Measurements from ENCODE around the gene STH.

Gene STH

DNA sequence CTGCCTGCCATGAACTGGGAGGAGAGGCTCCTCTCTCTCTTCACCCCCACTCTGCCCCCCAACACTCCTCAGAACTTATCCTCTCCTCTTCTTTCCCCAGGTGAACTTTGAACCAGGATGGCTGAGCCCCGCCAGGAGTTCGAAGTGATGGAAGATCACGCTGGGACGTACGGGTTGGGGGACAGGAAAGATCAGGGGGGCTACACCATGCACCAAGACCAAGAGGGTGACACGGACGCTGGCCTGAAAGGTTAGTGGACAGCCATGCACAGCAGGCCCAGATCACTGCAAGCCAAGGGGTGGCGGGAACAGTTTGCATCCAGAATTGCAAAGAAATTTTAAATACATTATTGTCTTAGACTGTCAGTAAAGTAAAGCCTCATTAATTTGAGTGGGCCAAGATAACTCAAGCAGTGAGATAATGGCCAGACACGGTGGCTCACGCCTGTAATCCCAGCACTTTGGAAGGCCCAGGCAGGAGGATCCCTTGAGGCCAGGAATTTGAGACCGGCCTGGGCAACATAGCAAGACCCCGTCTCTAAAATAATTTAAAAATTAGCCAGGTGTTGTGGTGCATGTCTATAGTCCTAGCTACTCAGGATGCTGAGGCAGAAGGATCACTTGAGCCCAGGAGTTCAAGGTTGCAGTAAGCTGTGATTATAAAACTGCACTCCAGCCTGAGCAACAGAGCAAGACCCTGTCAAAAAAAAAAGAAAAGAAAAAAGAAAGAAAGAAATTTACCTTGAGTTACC, 36.7 kb upstream of the STH start:
- H3K9me3 Mint-ChIP-seq: no peaks in the 10 kb centered on the region
- no peaks in the 10 kb centered on the region for H3K4me1 Mint-ChIP-seq
- H3K27ac Mint-ChIP-seq: no peak overlapping the region
- no peaks in the 10 kb centered on the region for H3K36me3 Mint-ChIP-seq
- peaks cover 6% of the 10 kb centered on the region for H3K27me3 Mint-ChIP-seq
- no peak overlapping the region for H3K4me3 Mint-ChIP-seq
- no peak for ATAC-seq

DNA sequence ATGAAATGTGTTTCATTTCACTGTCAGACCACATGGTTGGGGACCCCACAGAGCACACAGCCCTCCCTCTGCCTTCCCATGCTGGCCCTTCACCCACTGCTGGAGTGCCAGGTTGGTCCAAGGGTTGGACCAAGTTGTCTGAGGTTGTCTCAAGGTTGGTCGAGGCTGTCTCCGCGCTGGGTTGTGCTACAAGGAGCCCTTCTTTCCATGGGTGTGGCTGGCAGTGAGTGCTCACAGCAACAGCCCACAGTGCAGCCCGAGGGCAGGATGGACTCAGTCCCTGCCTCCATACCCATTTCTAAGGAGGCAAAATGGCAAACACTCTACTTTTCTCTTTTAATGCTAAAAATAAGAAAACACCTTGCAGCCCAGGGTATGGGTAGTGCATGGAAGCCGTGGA, 35.8 kb upstream of the STH start:
- no peak overlapping the region for H3K4me3 Mint-ChIP-seq
- H3K27ac Mint-ChIP-seq: no peak overlapping the region
- no peaks in the 10 kb centered on the region for H3K9me3 Mint-ChIP-seq
- H3K4me1 Mint-ChIP-seq: no peaks in the 10 kb centered on the region
- no peaks in the 10 kb centered on the region for H3K36me3 Mint-ChIP-seq
- no peak for ATAC-seq
- H3K27me3 Mint-ChIP-seq: peaks cover 14% of the 10 kb centered on the region

DNA sequence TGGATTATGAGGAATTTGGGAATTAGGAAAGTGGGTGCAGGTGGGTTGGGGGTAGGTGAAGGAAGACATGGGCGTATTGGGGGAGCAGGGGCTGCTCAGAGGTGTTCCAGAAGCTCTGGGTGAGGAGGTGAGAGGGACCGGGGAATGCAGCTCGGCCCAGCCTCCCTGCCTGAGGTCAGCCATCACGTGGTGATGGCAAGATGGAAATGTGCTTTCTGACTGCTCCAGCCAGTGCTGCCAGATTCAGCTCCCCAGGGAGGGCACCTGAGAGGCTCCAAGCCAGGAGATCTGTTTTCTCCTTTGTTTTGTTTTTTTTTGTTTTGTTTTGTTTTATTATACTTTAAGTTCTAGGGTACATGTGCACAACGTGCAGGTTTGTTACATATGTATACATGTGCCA, 35.2 kb upstream of the STH start:
- H3K4me1 Mint-ChIP-seq: no peaks in the 10 kb centered on the region
- no peak overlapping the region for H3K4me3 Mint-ChIP-seq
- ATAC-seq: no peak
- H3K9me3 Mint-ChIP-seq: no peaks in the 10 kb centered on the region
- no peak overlapping the region for H3K27ac Mint-ChIP-seq
- H3K27me3 Mint-ChIP-seq: peaks cover 15% of the 10 kb centered on the region
- H3K36me3 Mint-ChIP-seq: no peaks in the 10 kb centered on the region

DNA sequence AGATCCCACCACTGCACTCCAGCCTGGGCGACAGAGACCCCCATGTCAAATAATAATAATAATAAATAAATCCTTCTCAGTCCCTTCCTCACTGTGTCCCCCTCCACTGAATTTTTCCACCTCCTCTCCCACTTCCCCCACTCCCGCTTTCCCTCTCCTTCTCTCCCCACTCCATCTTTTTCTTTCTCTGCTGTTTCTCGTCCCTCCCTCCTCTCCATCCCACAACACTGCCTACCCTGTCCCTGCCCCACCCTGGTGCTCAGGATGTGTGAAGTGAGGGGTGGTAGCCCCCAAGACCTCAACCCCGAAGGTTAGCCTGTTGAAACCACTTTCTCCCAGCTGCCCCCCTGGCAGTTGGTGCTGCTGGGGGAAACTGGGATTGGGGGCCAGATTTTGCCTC, 34.4 kb upstream of the STH start:
- Mint-ChIP-seq H3K4me3 (no peak overlapping the region), H3K36me3 (no peaks in the 10 kb centered on the region), H3K9me3 (peaks cover 2% of the 10 kb centered on the region), H3K4me1 (no peaks in the 10 kb centered on the region), H3K27me3 (peaks cover 20% of the 10 kb centered on the region), H3K27ac (no peak overlapping the region)
- ATAC-seq: no peak

DNA sequence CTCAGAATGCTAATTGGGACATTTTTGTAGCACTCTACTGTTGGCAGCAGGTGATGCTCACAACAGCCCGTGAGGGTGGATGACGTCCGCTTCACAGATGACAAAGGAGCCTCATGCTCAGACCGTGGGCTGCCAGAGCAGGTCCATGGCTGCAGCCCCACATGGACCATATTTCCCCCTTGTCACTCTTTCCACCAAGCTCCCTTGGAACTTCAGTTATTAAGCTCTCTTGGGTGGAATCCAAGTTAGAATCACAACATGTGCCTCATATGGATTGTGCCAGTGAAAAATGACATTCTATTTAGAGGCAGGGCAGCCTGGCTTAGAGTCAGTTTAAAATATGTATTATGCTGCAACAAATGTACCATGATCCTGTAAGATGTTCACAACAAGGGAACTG, 33.2 kb upstream of the STH start:
- H3K4me3 Mint-ChIP-seq: no peak overlapping the region
- peaks cover 6% of the 10 kb centered on the region for H3K9me3 Mint-ChIP-seq
- no peaks in the 10 kb centered on the region for H3K4me1 Mint-ChIP-seq
- no peaks in the 10 kb centered on the region for H3K36me3 Mint-ChIP-seq
- no peak for ATAC-seq
- H3K27ac Mint-ChIP-seq: no peak overlapping the region
- H3K27me3 Mint-ChIP-seq: peaks cover 27% of the 10 kb centered on the region

DNA sequence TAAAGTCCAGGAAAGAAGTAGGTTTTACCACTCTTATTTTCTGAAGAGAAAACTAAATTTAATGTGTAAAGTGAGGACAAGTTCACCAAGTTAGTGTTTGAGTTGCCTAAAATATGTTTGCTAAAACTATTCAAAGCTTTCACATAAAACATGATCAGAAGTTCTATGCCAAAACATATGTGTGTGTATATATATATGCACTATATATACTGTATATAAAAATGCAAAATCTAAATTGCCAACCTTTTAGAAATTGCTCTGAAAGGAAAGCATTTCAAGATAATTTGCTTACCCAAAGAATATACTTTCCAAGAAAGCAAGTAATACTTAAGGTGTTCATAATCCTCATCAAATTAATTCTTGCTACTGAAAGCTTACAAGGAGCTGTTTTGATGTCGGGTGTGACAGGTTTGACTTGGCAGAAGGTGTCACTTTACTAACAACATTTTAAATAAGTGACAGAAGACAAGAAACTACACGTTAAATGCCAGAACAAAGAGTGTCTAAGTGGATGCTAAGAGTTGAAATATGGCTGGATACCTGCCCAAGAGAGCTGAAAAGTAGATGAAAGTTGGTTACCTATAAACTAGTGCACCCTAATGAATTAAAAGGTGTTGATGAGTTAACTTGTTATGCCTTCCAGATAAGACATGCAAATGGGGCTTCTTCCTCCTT, 32.3 kb upstream of the STH start:
- Mint-ChIP-seq H3K4me1 (no peaks in the 10 kb centered on the region), H3K4me3 (no peak overlapping the region), H3K36me3 (no peaks in the 10 kb centered on the region), H3K27ac (no peak overlapping the region), H3K27me3 (peaks cover 27% of the 10 kb centered on the region), H3K9me3 (peaks cover 6% of the 10 kb centered on the region)
- no peak for ATAC-seq

DNA sequence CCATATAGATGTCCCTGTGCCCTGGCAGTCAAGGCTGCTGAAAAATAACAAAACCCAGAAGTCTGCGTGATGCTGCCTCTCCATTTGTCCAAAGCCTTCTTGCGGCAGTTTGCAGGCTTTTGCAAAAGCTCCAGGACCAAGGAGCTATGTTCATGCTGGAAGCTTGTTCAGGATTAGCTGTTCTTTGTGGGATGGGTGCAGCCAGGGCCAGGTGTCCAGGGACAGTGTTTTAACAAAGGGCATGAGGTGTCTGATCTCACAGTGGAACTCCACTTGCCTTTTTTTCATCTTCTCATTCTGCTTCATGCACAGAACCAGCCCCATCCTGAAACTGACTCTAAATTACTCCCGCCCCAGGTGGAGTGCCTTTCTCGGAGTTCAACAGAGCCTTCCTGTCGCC, 31.7 kb upstream of the STH start:
- no peak overlapping the region for H3K4me3 Mint-ChIP-seq
- peaks cover 7% of the 10 kb centered on the region for H3K9me3 Mint-ChIP-seq
- H3K27me3 Mint-ChIP-seq: peaks cover 27% of the 10 kb centered on the region
- H3K4me1 Mint-ChIP-seq: no peaks in the 10 kb centered on the region
- ATAC-seq: no peak
- H3K27ac Mint-ChIP-seq: no peak overlapping the region
- no peaks in the 10 kb centered on the region for H3K36me3 Mint-ChIP-seq

DNA sequence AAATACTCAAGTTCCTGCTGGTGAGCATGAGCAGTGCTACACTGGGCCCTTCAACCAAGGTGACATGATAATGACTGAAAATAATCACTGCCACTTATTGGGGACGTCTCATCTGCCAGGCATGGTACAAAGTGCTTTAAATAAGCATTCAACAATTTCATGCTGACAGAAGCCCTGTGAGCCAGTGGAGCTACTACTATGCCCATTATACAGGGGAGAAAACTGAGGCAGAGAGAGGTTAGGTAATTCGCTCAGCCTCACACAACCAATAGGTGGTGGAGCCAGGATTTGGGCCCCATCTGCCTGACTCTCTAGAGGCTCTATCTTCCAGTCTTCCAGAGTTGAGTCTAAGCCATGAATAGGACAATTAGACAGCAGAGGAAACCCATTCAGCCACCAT, 30.3 kb upstream of the STH start:
- peaks cover 8% of the 10 kb centered on the region for H3K9me3 Mint-ChIP-seq
- peaks cover 27% of the 10 kb centered on the region for H3K27me3 Mint-ChIP-seq
- H3K27ac Mint-ChIP-seq: no peak overlapping the region
- H3K4me3 Mint-ChIP-seq: no peak overlapping the region
- ATAC-seq: no peak
- H3K36me3 Mint-ChIP-seq: no peaks in the 10 kb centered on the region
- no peaks in the 10 kb centered on the region for H3K4me1 Mint-ChIP-seq

DNA sequence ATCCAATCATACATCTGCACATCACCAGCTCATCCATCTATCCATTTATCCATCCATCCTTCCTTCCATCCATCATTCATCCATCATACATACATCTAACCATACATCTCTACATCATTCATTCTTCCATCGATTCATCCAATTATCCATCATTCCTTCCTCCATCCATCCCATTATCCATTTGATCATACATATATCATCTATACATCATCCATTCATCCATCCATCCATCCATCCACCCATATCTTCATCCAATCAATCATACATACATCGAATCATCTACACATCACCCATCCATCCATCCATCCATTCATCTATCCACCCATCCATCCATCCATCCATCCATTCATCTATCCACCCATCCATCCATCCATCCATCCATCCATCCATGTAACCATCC, 29.3 kb upstream of the STH start:
- H3K4me1 Mint-ChIP-seq: peaks cover 6% of the 10 kb centered on the region
- peaks cover 27% of the 10 kb centered on the region for H3K27me3 Mint-ChIP-seq
- no peak overlapping the region for H3K27ac Mint-ChIP-seq
- no peaks in the 10 kb centered on the region for H3K36me3 Mint-ChIP-seq
- peaks cover 8% of the 10 kb centered on the region for H3K9me3 Mint-ChIP-seq
- ATAC-seq: no peak
- H3K4me3 Mint-ChIP-seq: no peak overlapping the region

DNA sequence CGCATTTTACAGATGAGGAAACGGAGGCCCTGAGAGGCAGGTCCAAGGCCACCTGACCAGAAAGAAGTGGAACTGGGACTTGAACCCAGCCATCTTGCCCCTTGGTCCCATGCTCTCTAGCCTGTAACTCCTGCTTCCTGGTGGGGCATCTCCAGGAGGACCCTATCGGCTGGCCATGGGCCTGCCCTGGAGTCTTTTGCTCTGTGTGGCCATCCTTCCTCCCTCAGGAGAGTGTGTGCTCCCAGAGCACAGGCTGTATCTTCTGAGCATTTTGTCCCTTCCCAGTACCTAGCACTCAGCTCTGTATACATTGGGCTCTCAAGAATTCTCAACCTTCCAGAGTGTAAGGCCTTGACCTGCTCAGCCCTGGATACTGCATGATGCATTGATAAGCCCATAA, 28.4 kb upstream of the STH start:
- ATAC-seq: no peak

DNA sequence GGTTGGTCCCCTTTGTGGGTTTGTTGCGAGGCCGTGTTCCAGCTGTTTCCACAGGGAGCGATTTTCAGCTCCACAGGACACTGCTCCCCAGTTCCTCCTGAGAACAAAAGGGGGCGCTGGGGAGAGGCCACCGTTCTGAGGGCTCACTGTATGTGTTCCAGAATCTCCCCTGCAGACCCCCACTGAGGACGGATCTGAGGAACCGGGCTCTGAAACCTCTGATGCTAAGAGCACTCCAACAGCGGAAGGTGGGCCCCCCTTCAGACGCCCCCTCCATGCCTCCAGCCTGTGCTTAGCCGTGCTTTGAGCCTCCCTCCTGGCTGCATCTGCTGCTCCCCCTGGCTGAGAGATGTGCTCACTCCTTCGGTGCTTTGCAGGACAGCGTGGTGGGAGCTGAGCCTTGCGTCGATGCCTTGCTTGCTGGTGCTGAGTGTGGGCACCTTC, 27.3 kb upstream of the STH start:
- H3K36me3 Mint-ChIP-seq: no peaks in the 10 kb centered on the region
- peaks cover 25% of the 10 kb centered on the region for H3K4me1 Mint-ChIP-seq
- H3K4me3 Mint-ChIP-seq: no peak overlapping the region
- H3K27ac Mint-ChIP-seq: no peak overlapping the region
- H3K27me3 Mint-ChIP-seq: peaks cover 27% of the 10 kb centered on the region
- peaks cover 8% of the 10 kb centered on the region for H3K9me3 Mint-ChIP-seq
- ATAC-seq: no peak

More for the DNA sequence above, 28.4 kb upstream of the STH start:
- peaks cover 8% of the 10 kb centered on the region for H3K9me3 Mint-ChIP-seq
- H3K4me3 Mint-ChIP-seq: no peak overlapping the region
- H3K27ac Mint-ChIP-seq: no peak overlapping the region
- peaks cover 27% of the 10 kb centered on the region for H3K27me3 Mint-ChIP-seq
- H3K4me1 Mint-ChIP-seq: peaks cover 15% of the 10 kb centered on the region
- no peaks in the 10 kb centered on the region for H3K36me3 Mint-ChIP-seq

DNA sequence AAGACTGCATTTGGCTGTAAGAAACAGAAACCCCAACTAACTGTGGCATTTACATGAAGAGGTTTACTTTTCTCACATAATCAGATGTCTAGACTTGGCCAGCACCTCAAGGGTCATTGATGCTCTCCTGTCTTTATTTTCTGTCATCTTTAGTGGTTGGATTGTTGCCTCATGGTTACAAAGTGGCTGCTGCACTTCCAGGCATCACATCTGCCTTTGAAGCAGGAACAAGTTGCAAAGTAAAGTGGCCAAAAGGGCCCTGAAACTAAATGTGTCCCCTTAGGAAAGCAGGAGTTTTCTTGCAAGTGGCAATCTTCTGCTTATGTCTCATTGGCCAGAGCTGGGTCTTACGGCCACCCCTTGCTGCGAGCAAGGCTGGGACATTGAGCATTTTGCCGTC, 26.5 kb upstream of the STH start:
- H3K27ac Mint-ChIP-seq: no peak overlapping the region
- no peaks in the 10 kb centered on the region for H3K36me3 Mint-ChIP-seq
- H3K4me3 Mint-ChIP-seq: no peak overlapping the region
- peaks cover 25% of the 10 kb centered on the region for H3K4me1 Mint-ChIP-seq
- peaks cover 8% of the 10 kb centered on the region for H3K9me3 Mint-ChIP-seq
- H3K27me3 Mint-ChIP-seq: peaks cover 20% of the 10 kb centered on the region
- no peak for ATAC-seq

DNA sequence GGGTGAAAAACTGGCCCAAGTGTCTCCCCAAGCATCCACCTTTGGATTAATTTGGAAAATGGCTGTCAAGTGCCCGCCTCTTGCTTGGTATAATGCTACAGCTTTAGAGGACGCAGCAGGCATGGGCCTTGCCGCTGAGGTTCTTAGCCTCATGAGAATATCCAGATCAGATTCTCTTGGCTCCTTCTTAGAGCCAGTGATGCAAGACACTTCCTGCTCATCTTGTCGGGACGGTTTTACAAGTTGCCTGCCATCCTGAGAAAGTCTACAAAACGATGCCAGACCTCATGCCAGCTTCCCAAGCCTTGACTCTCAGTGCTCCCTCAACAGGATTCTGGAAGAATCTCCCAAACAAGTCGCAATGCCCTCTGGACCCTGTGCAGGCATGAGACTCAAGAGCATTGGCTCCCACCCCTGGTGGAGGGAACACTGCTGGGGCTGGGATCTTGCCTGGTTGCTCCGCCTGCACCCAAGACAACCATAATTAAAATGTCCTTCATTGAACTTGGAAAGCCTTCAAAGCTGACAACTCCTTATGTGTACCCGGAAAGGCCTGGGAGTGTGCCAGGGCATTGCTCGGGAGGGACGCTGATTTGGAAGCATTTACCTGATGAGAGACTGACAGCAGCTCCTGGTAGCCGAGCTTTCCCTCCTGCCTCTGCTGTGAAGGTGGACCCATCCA, 25.8 kb upstream of the STH start:
- ATAC-seq: no peak
- peaks cover 25% of the 10 kb centered on the region for H3K4me1 Mint-ChIP-seq
- no peaks in the 10 kb centered on the region for H3K36me3 Mint-ChIP-seq
- H3K27me3 Mint-ChIP-seq: peaks cover 13% of the 10 kb centered on the region
- H3K9me3 Mint-ChIP-seq: peaks cover 8% of the 10 kb centered on the region
- no peak overlapping the region for H3K4me3 Mint-ChIP-seq
- no peak overlapping the region for H3K27ac Mint-ChIP-seq

DNA sequence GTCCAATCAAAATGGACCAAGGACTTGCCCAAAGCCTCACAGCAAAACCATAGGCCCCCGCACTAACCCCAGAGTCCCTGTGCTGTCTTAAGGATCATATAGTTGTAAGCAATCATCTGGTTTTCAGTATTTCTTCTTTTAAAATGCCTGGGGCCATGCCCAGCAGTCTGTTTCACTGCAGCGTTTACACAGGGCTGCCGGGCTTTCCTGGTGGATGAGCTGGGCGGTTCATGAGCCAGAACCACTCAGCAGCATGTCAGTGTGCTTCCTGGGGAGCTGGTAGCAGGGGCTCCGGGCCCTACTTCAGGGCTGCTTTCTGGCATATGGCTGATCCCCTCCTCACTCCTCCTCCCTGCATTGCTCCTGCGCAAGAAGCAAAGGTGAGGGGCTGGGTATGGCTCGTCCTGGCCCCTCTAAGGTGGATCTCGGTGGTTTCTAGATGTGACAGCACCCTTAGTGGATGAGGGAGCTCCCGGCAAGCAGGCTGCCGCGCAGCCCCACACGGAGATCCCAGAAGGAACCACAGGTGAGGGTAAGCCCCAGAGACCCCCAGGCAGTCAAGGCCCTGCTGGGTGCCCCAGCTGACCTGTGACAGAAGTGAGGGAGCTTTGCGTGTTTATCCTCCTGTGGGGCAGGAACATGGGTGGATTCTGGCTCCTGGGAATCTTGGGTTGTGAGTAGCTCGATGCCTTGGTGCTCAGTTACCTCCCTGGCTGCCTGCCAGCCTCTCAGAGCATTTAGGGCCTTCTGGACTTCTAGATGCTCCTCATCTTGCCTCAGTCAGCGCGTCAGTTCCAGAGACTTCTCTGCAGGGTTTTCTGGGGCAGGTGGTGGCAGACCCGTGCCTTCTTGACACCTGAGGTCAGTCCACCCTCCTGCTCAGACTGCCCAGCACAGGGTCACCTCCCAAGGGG, 24.8 kb upstream of the STH start:
- no peak for ATAC-seq
- Mint-ChIP-seq H3K36me3 (no peaks in the 10 kb centered on the region), H3K4me3 (no peak overlapping the region), H3K27ac (peak overlapping the region; percentile 82), H3K4me1 (peaks cover 25% of the 10 kb centered on the region), H3K27me3 (peaks cover 11% of the 10 kb centered on the region), H3K9me3 (peaks cover 8% of the 10 kb centered on the region)
